ENCODE results near the gene ZNF648.
A peak's percentile ranks its signal among the peaks of the same experiment; 100 is the strongest.
"Not testable (repeated sequence)": the region's sequence is repeated elsewhere in the genome, so short reads cannot be mapped to it uniquely, and the experiment has no call there.

Gene ZNF648

GRCh38 chr1:182066934-182067333 lies 5.4 kb upstream of the ZNF648 start:
- no peak for DNase-seq

- DNase-seq = no peak
These were observed 3.8 kb upstream of the ZNF648 start for GRCh38 chr1:182065126-182065845.

- no peak for DNase-seq
These were observed 3.1 kb upstream of the ZNF648 start for GRCh38 chr1:182064611-182065010.

GRCh38 chr1:182062223-182062622 lies 711 bp upstream of the ZNF648 start:
- DNase-seq = no peak

- DNase-seq = no peak
These were observed 635 bp downstream of the ZNF648 start for GRCh38 chr1:182060877-182061276.

GRCh38 chr1:182059936-182060335 lies 1.6 kb downstream of the ZNF648 start:
- no peak for DNase-seq

GRCh38 chr1:182056601-182057366 lies 4.7 kb downstream of the ZNF648 start:
- no peak for DNase-seq

GRCh38 chr1:182054698-182055326 lies 6.7 kb downstream of the ZNF648 start:
- DNase-seq = peak; percentile 28

GRCh38 chr1:182052355-182052754 lies 9.2 kb downstream of the ZNF648 start:
- DNase-seq = no peak

- no peak for DNase-seq
These were observed 9.6 kb downstream of the ZNF648 start for GRCh38 chr1:182051938-182052337.

GRCh38 chr1:182050481-182051448 lies 10.7 kb downstream of the ZNF648 start:
- no peak for DNase-seq

GRCh38 chr1:182048562-182048961 lies 12.9 kb downstream of the ZNF648 start:
- no peak for DNase-seq

- no peak for DNase-seq
These were observed 14.7 kb downstream of the ZNF648 start for GRCh38 chr1:182046763-182047162.

GRCh38 chr1:182045481-182045880 lies 16.0 kb downstream of the ZNF648 start:
- DNase-seq = not testable (repeated sequence)

GRCh38 chr1:182041615-182042014 lies 19.9 kb downstream of the ZNF648 start:
- no peak for DNase-seq

- DNase-seq = no peak
These were observed 23.3 kb downstream of the ZNF648 start for GRCh38 chr1:182038220-182038619.

GRCh38 chr1:182035097-182035770 lies 26.3 kb downstream of the ZNF648 start:
- no peak for DNase-seq

- DNase-seq = no peak
These were observed 29.3 kb downstream of the ZNF648 start for GRCh38 chr1:182032251-182032650.

GRCh38 chr1:182029379-182030331 lies 31.9 kb downstream of the ZNF648 start:
- DNase-seq = peak; percentile 98

GRCh38 chr1:182029002-182029378 lies 32.5 kb downstream of the ZNF648 start:
- no peak for DNase-seq

GRCh38 chr1:182015360-182015759 lies 46.2 kb downstream of the ZNF648 start:
- DNase-seq = no peak

All from NCI-H1092 treated with DMSO at 0.1 percent for 48 hours (cell line).